Astrocyte (in vitro differentiated cells and primary cell): Measurements from ENCODE around the gene NPR2. TPM values are rescaled to one million over a fixed set of nuclear protein-coding genes. Genes with fewer than 3 reads are reported as not detected.

Experiments used
- DNase-seq: peaks from one replicate; pipeline ENCODE4 v3.0.0-alpha.2; 2010; ENCODE audit warnings: low read depth
- FAIRE-seq: peaks from 2 replicates; lab custom pipeline; 2011; peaks lifted over from hg19 to GRCh38; lab: Jason Lieb, UNC
- H2AFZ ChIP-seq: 2 replicates; pipeline ENCODE4 v1.6.0; 2012; ENCODE audit warnings: low read depth, low read length, inconsistent platforms
- H3K27ac ChIP-seq: 2 replicates; pipeline ENCODE4 v1.5.1; 2011; ENCODE audit warnings: low read depth, low read length, inconsistent platforms
- H3K27me3 ChIP-seq: 2 replicates; pipeline ENCODE4 v1.6.0; 2011; ENCODE audit warnings: low read length, inconsistent platforms; ENCODE audit not compliant: insufficient read depth
- H3K36me3 ChIP-seq: 2 replicates; pipeline ENCODE4 v1.5.1; 2011; ENCODE audit warnings: low read length, inconsistent platforms; ENCODE audit not compliant: insufficient read depth
- H3K4me1 ChIP-seq: 2 replicates; pipeline ENCODE4 v1.5.1; 2011; ENCODE audit warnings: low read length, inconsistent platforms; ENCODE audit not compliant: insufficient read depth
- H3K4me2 ChIP-seq: 2 replicates; pipeline ENCODE4 v1.6.0; 2012; ENCODE audit warnings: low read length, inconsistent platforms
- H3K4me3 ChIP-seq: 2 replicates; pipeline ENCODE4 v1.5.1; 2011; ENCODE audit warnings: low read depth, mild to moderate bottlenecking, low read length, inconsistent platforms; ENCODE audit not compliant: insufficient read depth
- H3K79me2 ChIP-seq: 2 replicates; pipeline ENCODE4 v1.6.0; 2012; ENCODE audit warnings: mild to moderate bottlenecking, low read length, inconsistent platforms; ENCODE audit not compliant: insufficient read depth
- H3K9ac ChIP-seq: 2 replicates; pipeline ENCODE4 v1.6.0; 2012; ENCODE audit warnings: mild to moderate bottlenecking, low read length, inconsistent platforms
- H3K9me3 ChIP-seq: 2 replicates; pipeline ENCODE4 v1.5.1; 2012; ENCODE audit warnings: low read depth, mild to moderate bottlenecking, low read length, inconsistent platforms; ENCODE audit not compliant: insufficient read depth
- H4K20me1 ChIP-seq: 2 replicates; pipeline ENCODE4 v1.6.0; 2012; ENCODE audit warnings: low read length, inconsistent platforms; ENCODE audit not compliant: insufficient read depth
- H3K27ac Mint-ChIP-seq: one replicate; pipeline ENCODE4 v1.8.0; 2021; ENCODE audit warnings: mild to moderate bottlenecking, mixed read lengths; ENCODE audit not compliant: unreplicated experiment
- H3K27me3 Mint-ChIP-seq: one replicate; pipeline ENCODE4 v1.8.0; 2021; ENCODE audit warnings: low read depth, mixed read lengths; ENCODE audit not compliant: unreplicated experiment
- H3K36me3 Mint-ChIP-seq: one replicate; pipeline ENCODE4 v1.8.0; 2021; ENCODE audit warnings: low read depth, mixed read lengths; ENCODE audit not compliant: unreplicated experiment
- H3K4me1 Mint-ChIP-seq: one replicate; pipeline ENCODE4 v1.8.0; 2021; ENCODE audit warnings: low read depth, mixed read lengths; ENCODE audit not compliant: unreplicated experiment
- H3K4me3 Mint-ChIP-seq: one replicate; pipeline ENCODE4 v1.8.0; 2021; ENCODE audit warnings: mild to moderate bottlenecking, moderate library complexity, mixed read lengths; ENCODE audit not compliant: unreplicated experiment
- H3K9me3 Mint-ChIP-seq: one replicate; pipeline ENCODE4 v1.8.0; 2021; ENCODE audit warnings: mild to moderate bottlenecking, mixed read lengths; ENCODE audit not compliant: unreplicated experiment
- CTCF ChIP-seq: IDR thresholded peaks from 2 replicates; pipeline ENCODE4 v1.5.1; 2011; ENCODE audit warnings: low read depth, mild to moderate bottlenecking, inconsistent platforms, low read length, moderate library complexity; ENCODE audit not compliant: insufficient read depth
- EZH2 ChIP-seq: IDR thresholded peaks from 2 replicates; pipeline ENCODE4 v1.6.1; 2012; ENCODE audit warnings: mild to moderate bottlenecking, low read length, inconsistent platforms; ENCODE audit not compliant: insufficient read depth
- total RNA-seq: library from RNA; stranded (reverse); gene quantifications from 2 replicates; pipeline ENCODE4 v1.2.1, GENCODE V29; 2021

Gene NPR2
- total RNA-seq, 1 donor from 2014 or later, result 24.6 TPM

- no peak for FAIRE-seq
- Histone ChIP-seq H2AFZ (no peak overlapping the region), H3K9me3 (no peaks in the 10 kb centered on the region), H4K20me1 (peaks cover 3% of the 10 kb centered on the region), H3K27ac (no peak overlapping the region), H3K9ac (no peak overlapping the region), H3K36me3 (no peaks in the 10 kb centered on the region), H3K4me1 (peaks cover 34% of the 10 kb centered on the region), H3K4me3 (no peak overlapping the region), H3K27me3 (no peaks in the 10 kb centered on the region), H3K79me2 (peaks cover 33% of the 10 kb centered on the region), H3K4me2 (peak overlapping the region; percentile 89)
- Mint-ChIP-seq H3K9me3 (no peaks in the 10 kb centered on the region), H3K27ac (no peak overlapping the region), H3K4me1 (peaks cover 37% of the 10 kb centered on the region), H3K36me3 (peaks cover 11% of the 10 kb centered on the region), H3K27me3 (peaks cover under 1% of the 10 kb centered on the region), H3K4me3 (no peak overlapping the region)
- peak; percentile 17 for DNase-seq
- TF ChIP-seq CTCF (no peak), EZH2 (no peak)
These were observed 4.3 kb downstream of the NPR2 start for GRCh38 chr9:35795695-35796094.

- H3K4me3 ChIP-seq, result no peak overlapping the region
- Mint-ChIP-seq H3K27me3 (peaks cover 4% of the 10 kb centered on the region), H3K4me3 (peak overlapping the region; percentile 66), H3K9me3 (no peaks in the 10 kb centered on the region), H3K4me1 (peaks cover 37% of the 10 kb centered on the region), H3K27ac (no peak overlapping the region), H3K36me3 (peaks cover 22% of the 10 kb centered on the region)
- H2AFZ ChIP-seq, result no peak overlapping the region
- H4K20me1 ChIP-seq, result peaks cover 3% of the 10 kb centered on the region
- TF ChIP-seq EZH2 (no peak), CTCF (no peak)
- no peak overlapping the region for H3K27ac ChIP-seq
- H3K4me2 ChIP-seq, result no peak overlapping the region
- FAIRE-seq (no peak), DNase-seq (peak; percentile 18)
- peaks cover 6% of the 10 kb centered on the region for H3K36me3 ChIP-seq
- no peaks in the 10 kb centered on the region for H3K9me3 ChIP-seq
- H3K4me1 ChIP-seq, result peaks cover 31% of the 10 kb centered on the region
- H3K79me2 ChIP-seq, result peaks cover 32% of the 10 kb centered on the region
- H3K27me3 ChIP-seq, result no peaks in the 10 kb centered on the region
- no peak overlapping the region for H3K9ac ChIP-seq
These were observed 6.1 kb downstream of the NPR2 start for GRCh38 chr9:35797311-35798109.
